CD4-positive, alpha-beta T cell treated with Interleukin-17A for 4 hours (primary cell): ENCODE measurements around the gene CAPRIN1.

Experiments
- DNase-seq: peaks from one replicate; pipeline ENCODE4 v3.0.0-alpha.2; 2020; ENCODE audit warnings: mixed read lengths

The CAPRIN1 gene

GRCh38 chr11:34098813-34099212 is 47.3 kb downstream of the CAPRIN1 start:
- no peak for DNase-seq

GRCh38 chr11:34104680-34105078 is 53.1 kb downstream of the CAPRIN1 start:
- no peak for DNase-seq

- peak; percentile 97 for DNase-seq
Measured at GRCh38 chr11:34105079-34105956, 53.8 kb downstream of the CAPRIN1 start, which contains the start of gene NAT10. TSS of gene NAT10 (plus strand) at chr11:34105629. CDS start at chr11:34108226, 2,597 bp downstream.

GRCh38 chr11:34105957-34106504 is 54.5 kb downstream of the CAPRIN1 start:
- no peak for DNase-seq

GRCh38 chr11:34111722-34112270 is 60.3 kb downstream of the CAPRIN1 start:
- no peak for DNase-seq

GRCh38 chr11:34114014-34114413 is 62.5 kb downstream of the CAPRIN1 start:
- no peak for DNase-seq

GRCh38 chr11:34114471-34114870 is 62.9 kb downstream of the CAPRIN1 start:
- DNase-seq, result no peak

- no peak for DNase-seq
Measured at GRCh38 chr11:34120651-34121050, 69.1 kb downstream of the CAPRIN1 start.

- DNase-seq, result no peak
Measured at GRCh38 chr11:34124885-34125668, 73.5 kb downstream of the CAPRIN1 start.

- no peak for DNase-seq
Measured at GRCh38 chr11:34126959-34127848, 75.7 kb downstream of the CAPRIN1 start.

- DNase-seq, result no peak
Measured at GRCh38 chr11:34128824-34129223, 77.3 kb downstream of the CAPRIN1 start.

GRCh38 chr11:34132261-34132965 is 80.9 kb downstream of the CAPRIN1 start:
- DNase-seq, result no peak

GRCh38 chr11:34134765-34135164 is 83.2 kb downstream of the CAPRIN1 start:
- DNase-seq, result no peak

GRCh38 chr11:34135439-34135838 is 83.9 kb downstream of the CAPRIN1 start:
- no peak for DNase-seq

GRCh38 chr11:34136420-34136819 is 84.9 kb downstream of the CAPRIN1 start:
- no peak for DNase-seq

- DNase-seq, result no peak
Measured at GRCh38 chr11:34139346-34139745, 87.8 kb downstream of the CAPRIN1 start.

GRCh38 chr11:34140149-34140548 is 88.6 kb downstream of the CAPRIN1 start:
- no peak for DNase-seq

GRCh38 chr11:34143048-34143447 is 91.5 kb downstream of the CAPRIN1 start:
- no peak for DNase-seq

GRCh38 chr11:34145073-34145472 is 93.5 kb downstream of the CAPRIN1 start:
- DNase-seq, result no peak

- DNase-seq, result no peak
Measured at GRCh38 chr11:34145847-34146381, 94.4 kb downstream of the CAPRIN1 start.

GRCh38 chr11:34146411-34146810 is 94.9 kb downstream of the CAPRIN1 start:
- DNase-seq, result no peak
